ENCODE data around the gene CXorf65. TPM values are rescaled to one million over a fixed set of nuclear protein-coding genes. Genes with fewer than 3 reads are reported as not detected.

CXorf65 gene
- total RNA-seq (not detected), polyA plus RNA-seq (not detected)

DNA sequence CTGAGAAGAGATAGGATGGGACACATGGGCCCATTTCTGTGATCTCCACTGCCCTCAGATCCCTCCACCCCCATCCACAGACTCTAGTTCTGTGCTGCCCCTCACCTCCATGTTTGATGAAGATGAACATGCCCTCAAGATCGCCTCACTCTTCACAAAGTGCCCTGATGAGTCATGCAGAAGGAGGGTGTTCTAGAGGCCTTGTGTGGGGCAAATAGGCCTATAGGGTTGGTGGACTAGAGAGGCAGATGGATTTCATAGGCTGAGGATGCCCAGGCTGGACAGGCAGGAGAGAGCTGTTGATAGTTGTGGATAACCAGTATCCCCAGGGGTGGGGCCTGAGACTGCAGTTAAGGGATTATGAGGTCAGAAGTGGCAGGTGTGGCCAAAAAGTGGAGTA is at the start of gene CXorf65:
CXorf65 (minus strand) TSS at position 314 of the 400 bp plus-strand sequence; CDS start at position 130, 184 bp downstream.
- ATAC-seq (no peak), DNase-seq (no peak), FAIRE-seq (no peak)
- 77 to 92% methylated on average over 1 of the region's 1 CpG for WGBS, 2 donors
- H3K4me3 ChIP-seq: no peak within 1 kb of the TSS
- H3K36me3 ChIP-seq: no peaks in the 10 kb centered on the region
- intact Hi-C loops (cut with DNase I): no loop called here
- TF ChIP-seq, protein P1, sequence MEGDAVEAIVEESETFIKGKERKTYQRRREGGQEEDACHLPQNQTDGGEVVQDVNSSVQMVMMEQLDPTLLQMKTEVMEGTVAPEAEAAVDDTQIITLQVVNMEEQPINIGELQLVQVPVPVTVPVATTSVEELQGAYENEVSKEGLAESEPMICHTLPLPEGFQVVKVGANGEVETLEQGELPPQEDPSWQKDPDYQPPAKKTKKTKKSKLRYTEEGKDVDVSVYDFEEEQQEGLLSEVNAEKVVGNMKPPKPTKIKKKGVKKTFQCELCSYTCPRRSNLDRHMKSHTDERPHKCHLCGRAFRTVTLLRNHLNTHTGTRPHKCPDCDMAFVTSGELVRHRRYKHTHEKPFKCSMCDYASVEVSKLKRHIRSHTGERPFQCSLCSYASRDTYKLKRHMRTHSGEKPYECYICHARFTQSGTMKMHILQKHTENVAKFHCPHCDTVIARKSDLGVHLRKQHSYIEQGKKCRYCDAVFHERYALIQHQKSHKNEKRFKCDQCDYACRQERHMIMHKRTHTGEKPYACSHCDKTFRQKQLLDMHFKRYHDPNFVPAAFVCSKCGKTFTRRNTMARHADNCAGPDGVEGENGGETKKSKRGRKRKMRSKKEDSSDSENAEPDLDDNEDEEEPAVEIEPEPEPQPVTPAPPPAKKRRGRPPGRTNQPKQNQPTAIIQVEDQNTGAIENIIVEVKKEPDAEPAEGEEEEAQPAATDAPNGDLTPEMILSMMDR (IDR thresholded peaks at IDR 0.05): no peak
- peaks cover 0 to 7% (median 2%) of the 10 kb centered on the region in 4 donors for H3K27me3 ChIP-seq
- H3K27ac ChIP-seq: no peak within 1 kb of the TSS
- H3K9me3 ChIP-seq: no peaks in the 10 kb centered on the region
- no peaks in the 10 kb centered on the region for H3K4me1 ChIP-seq

DNA sequence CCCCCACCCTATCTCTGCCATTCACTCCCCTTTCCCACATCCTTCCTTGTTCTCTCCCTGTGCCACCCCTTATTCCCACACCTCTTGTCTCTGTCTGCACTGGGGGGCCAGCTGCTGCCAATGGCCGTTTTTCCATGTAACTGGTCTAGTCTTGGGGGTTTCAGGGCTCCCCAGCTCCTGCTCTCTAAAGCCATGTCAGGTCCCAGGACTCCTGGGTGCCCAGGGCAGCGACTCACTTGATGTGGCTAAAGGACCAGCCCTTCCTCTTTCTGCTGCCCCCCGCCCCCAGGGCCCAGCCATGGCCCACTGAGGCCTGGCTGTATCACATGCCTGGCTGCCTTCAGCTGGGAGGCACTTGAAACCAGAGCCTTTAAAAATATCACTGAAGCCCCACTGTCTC is 48.1 kb upstream of the CXorf65 start:
- Histone ChIP-seq H3K27me3 (no peaks in the 10 kb centered on the region), H3K4me1 (no peaks in the 10 kb centered on the region), H3K36me3 (no peaks in the 10 kb centered on the region), H3K27ac (no peak overlapping the region), H3K9me3 (no peaks in the 10 kb centered on the region), H3K4me3 (no peak overlapping the region)
- TF ChIP-seq, protein P1 (IDR thresholded peaks at IDR 0.05): no peak
- DNase-seq (no peak), ATAC-seq (no peak), FAIRE-seq (no peak)
- intact Hi-C loops (cut with DNase I): no loop called here
- 56 to 74% methylated on average over 3 of the region's 3 CpGs for WGBS, 2 donors

DNA sequence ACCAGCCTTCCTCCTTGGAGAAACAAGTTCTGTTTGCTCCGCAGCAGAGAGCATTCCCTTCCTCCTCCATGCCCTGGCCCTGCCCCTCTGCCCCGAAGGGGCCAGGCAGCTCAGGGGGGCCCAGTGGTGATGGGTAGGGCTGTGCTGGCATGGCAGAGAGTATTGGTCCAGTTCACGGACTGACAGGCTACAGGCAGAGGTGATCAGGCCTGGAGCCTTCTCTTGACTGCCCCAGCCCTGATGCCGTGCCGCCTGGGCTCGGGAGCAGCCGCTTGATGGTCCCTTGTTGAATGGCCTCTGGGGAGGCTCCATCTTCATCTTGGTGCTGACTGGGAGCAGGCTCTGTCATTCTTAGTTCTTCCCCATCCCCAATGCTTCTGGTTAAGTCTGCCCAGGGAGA is 47.7 kb upstream of the CXorf65 start:
- no peaks in the 10 kb centered on the region for H3K27me3 ChIP-seq
- TF ChIP-seq, protein P1 (IDR thresholded peaks at IDR 0.05): no peak
- 75 to 87% methylated on average over 6 to 7 of the region's 7 CpGs for WGBS, 2 donors
- ATAC-seq: no peak
- DNase-seq: no peak
- H3K36me3 ChIP-seq: no peaks in the 10 kb centered on the region
- intact Hi-C loops (cut with DNase I): no loop called here
- H3K4me3 ChIP-seq: no peak overlapping the region
- no peaks in the 10 kb centered on the region for H3K4me1 ChIP-seq
- no peak for FAIRE-seq
- H3K27ac ChIP-seq: no peak overlapping the region
- no peaks in the 10 kb centered on the region for H3K9me3 ChIP-seq

DNA sequence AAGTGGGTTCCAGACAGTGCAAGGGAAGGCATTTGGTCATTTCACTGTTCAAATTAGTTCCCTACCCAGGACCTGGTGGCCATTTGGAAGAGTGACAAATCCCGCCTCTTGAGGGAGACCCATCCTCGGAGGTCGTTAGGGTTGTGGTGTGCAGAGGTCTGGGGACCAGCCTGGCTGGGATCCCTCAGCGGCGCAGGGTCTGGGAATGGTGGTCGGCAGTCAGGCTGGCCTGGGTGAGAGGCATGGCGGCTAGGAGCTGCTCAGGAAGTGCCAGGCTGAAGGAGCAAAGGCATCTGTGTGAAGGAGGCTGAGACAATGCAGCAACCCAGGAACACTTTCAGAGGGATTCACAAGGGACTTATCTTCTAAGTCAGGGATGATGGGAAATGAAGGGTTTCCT is 44.8 kb upstream of the CXorf65 start:
- Histone ChIP-seq H3K36me3 (no peaks in the 10 kb centered on the region), H3K27me3 (no peaks in the 10 kb centered on the region), H3K9me3 (no peaks in the 10 kb centered on the region), H3K4me3 (no peak overlapping the region), H3K27ac (no peak overlapping the region), H3K4me1 (no peaks in the 10 kb centered on the region)
- FAIRE-seq (no peak), DNase-seq (no peak), ATAC-seq (no peak)
- intact Hi-C loops (cut with DNase I): no loop called here
- WGBS, 2 donors: 61 to 62% methylated on average over 7 of the region's 7 CpGs
- TF ChIP-seq, protein P1 (IDR thresholded peaks at IDR 0.05): no peak

DNA sequence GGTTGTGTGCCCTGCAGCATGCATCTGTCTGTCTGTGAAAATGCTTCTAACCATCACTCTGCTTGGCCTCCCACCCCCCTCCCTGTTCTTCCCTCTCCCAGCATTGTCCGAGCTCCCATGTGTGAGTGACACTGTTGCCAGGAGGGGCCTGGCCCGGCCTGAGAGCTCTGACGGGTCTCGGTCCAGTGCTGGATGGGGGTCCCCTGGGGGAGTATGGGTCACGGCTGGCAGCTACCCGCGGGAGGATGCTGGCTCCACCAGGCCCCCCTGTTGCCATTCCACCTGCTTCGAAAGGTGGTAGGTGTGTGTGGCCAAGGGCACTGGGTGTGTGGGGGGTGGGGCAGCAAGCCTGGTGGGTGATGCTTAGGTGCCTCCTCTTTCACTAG is 41.7 kb upstream of the CXorf65 start:
- FAIRE-seq (no peak), ATAC-seq (no peak), DNase-seq (no peak)
- no peak overlapping the region for H3K27ac ChIP-seq
- no peaks in the 10 kb centered on the region for H3K9me3 ChIP-seq
- TF ChIP-seq, protein P1 (IDR thresholded peaks at IDR 0.05): no peak
- H3K36me3 ChIP-seq: no peaks in the 10 kb centered on the region
- H3K4me3 ChIP-seq: no peak overlapping the region
- 75 to 77% methylated on average over 8 of the region's 8 CpGs for WGBS, 2 donors
- H3K27me3 ChIP-seq: no peaks in the 10 kb centered on the region
- intact Hi-C loops (cut with DNase I): no loop called here
- H3K4me1 ChIP-seq: no peaks in the 10 kb centered on the region
